H9 (cell line): Measurements from ENCODE around the gene ADTRP. TPM values are rescaled to one million over a fixed set of nuclear protein-coding genes. Genes with fewer than 3 reads are reported as not detected.

Experiments
- DNase-seq: peaks from one replicate; pipeline ENCODE4 v3.0.0-alpha.2; 2017
- H2AFZ ChIP-seq: one replicate; pipeline ENCODE4 v1.6.1; 2013; ENCODE audit warnings: mild to moderate bottlenecking, low read length, control low read depth, moderate library complexity
- H2AK5ac ChIP-seq: 2 replicates; pipeline ENCODE4 v1.6.1; 2013; ENCODE audit warnings: low read length, control low read depth, mixed read lengths; ENCODE audit not compliant: insufficient read length
- H2BK120ac ChIP-seq: one replicate; pipeline ENCODE4 v1.6.1; 2013; ENCODE audit warnings: low read depth, mild to moderate bottlenecking, low read length, control low read depth, inconsistent platforms; ENCODE audit not compliant: poor library complexity, severe bottlenecking
- H2BK12ac ChIP-seq: 2 replicates; pipeline ENCODE4 v1.6.1; 2013; ENCODE audit warnings: low read length, control low read depth, mixed read lengths, low read depth; ENCODE audit not compliant: insufficient read length
- H2BK15ac ChIP-seq: 2 replicates; pipeline ENCODE4 v1.6.1; 2013; ENCODE audit warnings: low read depth, low read length, control low read depth
- H2BK20ac ChIP-seq: one replicate; pipeline ENCODE4 v1.6.1; 2013; ENCODE audit warnings: low read depth, mild to moderate bottlenecking, low read length, control low read depth, inconsistent platforms; ENCODE audit not compliant: poor library complexity, severe bottlenecking
- H2BK5ac ChIP-seq: 2 replicates; pipeline ENCODE4 v1.6.1; 2013; ENCODE audit warnings: low read length, control low read depth, mixed read lengths; ENCODE audit not compliant: insufficient read length
- H3K14ac ChIP-seq: 2 replicates; pipeline ENCODE4 v1.6.1; 2013; ENCODE audit warnings: low read length, control low read depth; ENCODE audit not compliant: insufficient read depth
- H3K18ac ChIP-seq: 2 replicates; pipeline ENCODE4 v1.6.1; 2013; ENCODE audit warnings: low read depth, mild to moderate bottlenecking, mixed read lengths, low read length, control low read depth; ENCODE audit not compliant: insufficient read length
- H3K23ac ChIP-seq: 2 replicates; pipeline ENCODE4 v1.6.1; 2013; ENCODE audit warnings: low read length, control low read depth, mixed read lengths, low read depth; ENCODE audit not compliant: insufficient read length
- H3K23me2 ChIP-seq: 2 replicates; pipeline ENCODE4 v1.6.1; 2013; ENCODE audit warnings: low read depth, mild to moderate bottlenecking, mixed read lengths, low read length, control low read depth; ENCODE audit not compliant: insufficient read length, poor library complexity, severe bottlenecking
- H3K27ac ChIP-seq: 2 replicates; pipeline ENCODE4 v1.5.1; 2013; ENCODE audit warnings: low read length, control low read depth, mixed read lengths, low read depth; ENCODE audit not compliant: insufficient read length
- H3K27me3 ChIP-seq: 2 replicates; pipeline ENCODE4 v1.6.1; 2013; ENCODE audit warnings: low read length, control low read depth, inconsistent platforms; ENCODE audit not compliant: insufficient read depth
- H3K4ac ChIP-seq: 2 replicates; pipeline ENCODE4 v1.6.1; 2013; ENCODE audit warnings: low read depth, mild to moderate bottlenecking, control low read depth, inconsistent platforms, low read length, moderate library complexity
- H3K4me1 ChIP-seq: 2 replicates; pipeline ENCODE4 v1.6.1; 2013; ENCODE audit warnings: low read length, control low read depth, inconsistent platforms; ENCODE audit not compliant: insufficient read depth
- H3K4me2 ChIP-seq: 2 replicates; pipeline ENCODE4 v1.6.1; 2013; ENCODE audit warnings: low read length, control low read depth, mixed read lengths; ENCODE audit not compliant: insufficient read length, insufficient read depth
- H3K56ac ChIP-seq: 2 replicates; pipeline ENCODE4 v1.6.1; 2013; ENCODE audit warnings: low read depth, mild to moderate bottlenecking, mixed read lengths, low read length, control low read depth; ENCODE audit not compliant: insufficient read length
- H3K79me1 ChIP-seq: 2 replicates; pipeline ENCODE4 v1.6.1; 2013; ENCODE audit warnings: low read depth, mild to moderate bottlenecking, moderate library complexity, low read length, control low read depth, inconsistent platforms; ENCODE audit not compliant: insufficient read depth, poor library complexity, severe bottlenecking
- H3K79me2 ChIP-seq: 2 replicates; pipeline ENCODE4 v1.6.1; 2013; ENCODE audit warnings: low read length, control low read depth, inconsistent platforms; ENCODE audit not compliant: insufficient read depth
- H3K9ac ChIP-seq: 2 replicates; pipeline ENCODE4 v1.6.1; 2013; ENCODE audit warnings: low read length, control low read depth, mixed read lengths; ENCODE audit not compliant: insufficient read length; ENCODE audit errors: extremely low read depth
- H3K9me3 ChIP-seq: one replicate; pipeline ENCODE4 v1.6.1; 2013; ENCODE audit warnings: low read depth, low read length, inconsistent platforms; ENCODE audit not compliant: control insufficient read depth
- H3T11ph ChIP-seq: one replicate; pipeline ENCODE4 v1.6.1; 2013; ENCODE audit warnings: mild to moderate bottlenecking, low read length, control low read depth, inconsistent platforms
- H4K20me1 ChIP-seq: one replicate; pipeline ENCODE4 v1.6.1; 2013; ENCODE audit not compliant: control insufficient read depth, insufficient read length, insufficient read depth
- H4K5ac ChIP-seq: 2 replicates; pipeline ENCODE4 v1.6.1; 2013; ENCODE audit warnings: low read depth, mild to moderate bottlenecking, mixed read lengths, low read length, control low read depth; ENCODE audit not compliant: insufficient read length
- H4K8ac ChIP-seq: replicated peaks from 2 replicates; pipeline ENCODE4 v1.6.1; 2013; ENCODE audit warnings: low read length, control low read depth, mixed read lengths, low read depth; ENCODE audit not compliant: insufficient read length
- H4K91ac ChIP-seq: 2 replicates; pipeline ENCODE4 v1.6.1; 2013; ENCODE audit warnings: low read depth, mild to moderate bottlenecking, moderate library complexity, mixed read lengths, low read length, control low read depth; ENCODE audit not compliant: insufficient read length
- H3K27ac Mint-ChIP-seq, 3 experiments: 2 replicates in 2 of 3; 3 replicates in 1 of 3; pipeline ENCODE4 v1.8.0; 2020 to 2021; ENCODE audit warnings: mixed read lengths in 3 of 3, mild to moderate bottlenecking in 1 of 3, moderate library complexity in 1 of 3
- H3K27me3 Mint-ChIP-seq: 2 replicates; pipeline ENCODE4 v1.8.0; 2021; ENCODE audit warnings: low read depth, mild to moderate bottlenecking, moderate library complexity, mixed read lengths
- H3K36me3 Mint-ChIP-seq, 3 experiments: 2 replicates in 2 of 3; 3 replicates in 1 of 3; pipeline ENCODE4 v1.8.0; 2020 to 2021; ENCODE audit warnings: low read depth in 3 of 3, mixed read lengths in 3 of 3; ENCODE audit not compliant: insufficient read depth in 1 of 3
- H3K4me1 Mint-ChIP-seq, 2 experiments: 2 replicates each; pipeline ENCODE4 v1.8.0; 2020; ENCODE audit warnings: mixed read lengths in 2 of 2
- H3K4me3 Mint-ChIP-seq, 2 experiments: 2 replicates in 1 of 2; 3 replicates in 1 of 2; pipeline ENCODE4 v1.8.0; 2020 to 2021; ENCODE audit warnings: mild to moderate bottlenecking in 2 of 2, mixed read lengths in 2 of 2, moderate library complexity in 1 of 2
- H3K9me3 Mint-ChIP-seq, 2 experiments: 2 replicates in 1 of 2; 3 replicates in 1 of 2; pipeline ENCODE4 v1.8.0; 2020; ENCODE audit warnings: mild to moderate bottlenecking in 2 of 2, mixed read lengths in 2 of 2, moderate library complexity in 1 of 2
- CTCF ChIP-seq: fragments of 200-600 bp; sonication (generic); conservative IDR thresholded peaks from 3 replicates; pipeline ENCODE4 v1.8.0; 2021; ENCODE audit warnings: antibody characterized with exemption, mild to moderate bottlenecking
- WGBS: extraction: QIAGEN DNeasy Blood & Tissue Kit; methylation state at CpG from one replicate; pipeline ENCODE4 v1.1.7; 2013; ENCODE audit warnings: missing lambda C conversion rate, low lambda C conversion rate, mixed read lengths; ENCODE audit not compliant: insufficient read length; ENCODE audit errors: extremely low coverage; 5-methylcytosine and 5-hydroxymethylcytosine counted together
- total RNA-seq: library from RNA; stranded (reverse); gene quantifications from 2 replicates; pipeline ENCODE4 v1.2.1, GENCODE V29; 2021

The ADTRP gene
- total RNA-seq, 1 experiment from 2014 or later = not detected

- Histone ChIP-seq H3K9me3 (no peaks in the 10 kb centered on the region), H3K4ac (no peak overlapping the region), H2BK5ac (no peak overlapping the region), H4K20me1 (no peaks in the 10 kb centered on the region), H3K56ac (no peak overlapping the region), H3K79me2 (no peaks in the 10 kb centered on the region), H3K79me1 (no peaks in the 10 kb centered on the region), H3K23me2 (no peaks in the 10 kb centered on the region), H3K27me3 (no peaks in the 10 kb centered on the region), H3K23ac (no peak overlapping the region), H2AK5ac (no peak overlapping the region), H2BK20ac (no peak overlapping the region), H2BK15ac (no peak overlapping the region), H3K27ac (no peak overlapping the region), H3K4me2 (no peak overlapping the region), H2BK120ac (no peak overlapping the region), H4K8ac (no peak overlapping the region), H3K14ac (no peak overlapping the region), H3K18ac (no peak overlapping the region), H3K9ac (no peak overlapping the region), H4K91ac (no peak overlapping the region), H3T11ph (no peak overlapping the region), H2AFZ (no peak overlapping the region), H4K5ac (no peak overlapping the region), H3K4me1 (no peaks in the 10 kb centered on the region), H2BK12ac (no peak overlapping the region)
- no peaks in the 10 kb centered on the region; a peak in 1 of 7 replicates for H3K36me3 Mint-ChIP-seq
- no CpG with 5 or more reads among the region's 6 CpGs for WGBS
- H3K9me3 Mint-ChIP-seq = no peaks in the 10 kb centered on the region; a peak in 2 of 5 replicates
- no peaks in the 10 kb centered on the region for H3K27me3 Mint-ChIP-seq
- DNase-seq = no peak
- no peak overlapping the region for H3K27ac Mint-ChIP-seq
- no peak for TF ChIP-seq CTCF
- H3K4me1 Mint-ChIP-seq = 0 out of 4 replicates have a peak, but pooled peaks cover 2 to 3% of the 10 kb centered on the region in 2 experiments
- no peak overlapping the region for H3K4me3 Mint-ChIP-seq
Measured at GRCh38 chr6:11722220-11722619, 56.4 kb downstream of the ADTRP start.
